ENCODE data around the gene CARD9.
"Not testable (repeated sequence)": the region's sequence is repeated elsewhere in the genome, so short reads cannot be mapped to it uniquely, and the experiment has no call there.

CARD9 gene

DNA sequence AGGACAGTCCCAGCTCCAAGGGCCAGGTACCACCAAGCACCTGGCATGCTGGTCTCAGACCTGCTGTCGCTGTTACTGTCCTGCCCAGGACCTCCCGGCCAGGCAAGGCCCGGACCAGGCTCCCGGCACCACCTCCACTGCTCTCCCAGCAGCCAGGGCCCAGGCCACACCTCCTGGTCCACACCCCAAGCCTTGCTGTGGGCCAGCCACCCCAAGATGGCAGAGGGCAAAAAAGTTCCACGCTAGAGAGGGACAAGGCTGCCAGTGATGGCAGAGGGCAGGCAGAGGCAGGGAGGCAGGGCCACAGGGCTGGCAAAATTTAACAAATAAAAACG is 11.1 kb downstream of the CARD9 start:
- no peak for DNase-seq

DNA sequence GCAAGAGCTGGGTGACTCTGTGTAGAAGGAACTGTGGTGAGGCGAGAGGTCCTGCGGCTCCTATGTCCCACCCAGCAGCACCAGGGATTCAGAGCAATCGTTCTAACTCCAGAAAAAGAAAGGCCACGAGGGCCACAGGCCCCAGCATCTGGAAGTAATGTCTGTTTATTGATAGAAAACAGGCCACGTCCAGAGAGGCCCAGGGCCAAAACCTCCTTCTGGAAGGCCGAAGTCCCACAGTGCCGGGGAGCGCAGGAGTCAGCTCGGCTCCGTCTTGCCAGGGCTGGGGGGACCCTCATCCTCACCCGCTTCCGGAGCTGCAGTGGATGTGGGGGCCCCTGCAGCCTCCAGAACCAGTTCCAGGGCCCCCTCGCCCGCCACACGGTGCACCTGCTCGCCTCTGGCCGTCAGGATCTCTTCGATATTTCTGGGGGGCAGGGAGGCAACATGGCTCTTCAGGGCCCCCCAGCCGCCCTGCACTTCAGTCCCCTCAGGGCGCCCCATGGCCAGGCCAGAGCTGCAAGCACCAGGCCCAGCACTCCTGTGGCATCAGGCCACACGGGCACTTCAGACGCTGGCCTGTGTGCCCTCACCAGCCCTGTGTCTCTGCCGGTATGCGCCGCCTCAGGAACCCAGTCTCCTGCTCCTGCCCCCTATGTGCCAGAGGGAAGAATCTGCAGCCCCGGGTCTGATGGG is 11.6 kb downstream of the CARD9 start:
- no peak for DNase-seq

DNA sequence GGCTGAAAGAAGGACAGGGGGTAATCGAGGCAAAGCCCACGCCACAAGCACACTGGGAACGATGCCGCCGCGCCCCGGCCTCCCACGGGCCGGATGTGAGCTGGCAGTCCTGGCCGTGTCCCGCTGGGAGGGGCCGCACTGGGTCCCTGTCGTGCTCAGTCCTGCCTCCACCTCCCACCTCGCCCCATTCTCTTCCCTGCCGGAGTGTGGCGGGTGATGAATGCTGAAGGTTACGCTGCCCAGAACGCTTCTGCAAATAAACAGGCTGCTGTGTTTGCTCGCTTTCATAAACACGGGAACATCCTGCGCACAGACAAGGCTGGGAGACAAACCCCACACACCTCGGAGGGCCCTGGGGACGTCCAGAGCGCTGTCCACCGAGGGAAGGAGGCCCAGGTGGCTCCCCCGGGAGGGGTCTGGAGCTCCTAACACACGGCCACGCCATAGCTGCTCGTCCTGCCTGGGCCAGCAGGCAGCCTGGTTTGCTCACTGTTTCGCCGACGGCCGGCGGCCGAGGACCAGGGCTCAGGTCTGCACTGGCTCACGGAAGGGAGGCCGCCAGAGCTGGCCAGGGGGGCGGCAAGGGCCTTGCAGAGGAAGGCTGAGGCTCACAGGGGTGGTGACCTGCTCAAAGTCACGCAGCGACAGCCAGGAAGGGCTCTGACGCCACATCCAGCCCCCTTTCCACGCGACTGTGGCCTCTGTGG is 12.3 kb downstream of the CARD9 start:
- no peak for DNase-seq

DNA sequence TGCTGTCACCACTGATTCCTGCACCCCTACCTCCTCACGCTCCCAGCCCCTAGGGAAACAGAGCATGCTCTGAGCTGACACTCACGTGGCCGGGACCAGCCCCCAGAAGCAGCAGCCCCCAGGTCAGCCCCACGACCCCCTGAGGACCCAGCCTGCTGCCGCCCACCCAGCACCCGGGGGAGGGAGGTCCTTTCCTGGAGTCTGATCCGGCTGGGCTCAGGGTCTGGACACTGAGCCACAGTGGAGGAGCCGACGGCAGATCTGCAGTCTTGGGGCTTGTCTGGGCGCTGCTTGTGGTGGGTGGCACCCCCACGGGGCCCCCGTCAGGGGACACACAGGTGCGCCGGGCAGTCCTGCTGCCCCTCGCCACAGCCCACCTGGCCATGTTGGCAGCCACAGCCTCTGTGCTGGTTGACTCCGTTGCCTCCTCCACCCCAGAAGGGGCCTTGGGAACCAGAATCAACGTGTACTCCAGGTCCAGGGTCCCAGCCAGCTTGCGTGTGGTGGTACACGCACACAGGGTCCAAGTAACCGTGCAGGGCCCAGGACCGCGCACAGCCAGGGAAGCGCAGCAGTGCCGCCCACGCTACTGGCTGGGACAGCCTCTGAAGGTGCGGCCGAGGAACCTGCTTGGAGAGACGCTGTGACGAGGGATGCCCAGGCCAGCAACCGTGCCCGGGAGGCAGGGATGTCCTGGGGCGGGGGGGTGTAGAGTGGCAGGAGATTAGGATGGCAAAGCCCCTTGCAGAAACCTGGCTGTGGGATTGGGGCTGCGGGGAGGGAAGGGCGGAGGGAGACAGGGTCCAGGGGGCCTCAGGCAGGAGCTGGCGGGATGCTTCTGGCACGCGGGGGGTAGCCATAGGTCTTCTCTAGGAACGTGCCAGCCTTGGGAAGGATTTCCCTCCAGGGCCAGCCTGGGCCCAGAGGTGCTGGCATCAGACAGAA is 13.4 kb downstream of the CARD9 start:
- no peak for DNase-seq

DNA sequence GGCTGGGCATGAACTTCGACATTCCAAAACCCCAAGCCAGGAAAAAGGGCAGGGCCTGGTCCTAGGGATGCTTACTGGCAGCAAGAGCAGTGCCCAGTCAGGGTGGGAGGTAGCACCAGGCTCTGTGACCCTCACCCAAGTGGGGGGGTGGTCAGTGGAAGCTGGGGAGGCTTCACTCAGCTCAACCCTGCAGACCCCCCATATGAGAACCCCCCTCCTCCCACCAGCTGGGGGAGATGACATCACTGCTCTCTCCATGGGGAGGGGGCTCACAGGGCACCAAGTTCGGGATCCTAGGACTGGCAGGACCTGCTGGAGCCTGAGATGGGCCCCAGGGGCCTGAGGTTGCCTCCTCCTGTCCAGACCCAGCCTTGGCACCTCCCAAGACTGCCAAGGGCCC is 14.6 kb downstream of the CARD9 start:
- no peak for DNase-seq

DNA sequence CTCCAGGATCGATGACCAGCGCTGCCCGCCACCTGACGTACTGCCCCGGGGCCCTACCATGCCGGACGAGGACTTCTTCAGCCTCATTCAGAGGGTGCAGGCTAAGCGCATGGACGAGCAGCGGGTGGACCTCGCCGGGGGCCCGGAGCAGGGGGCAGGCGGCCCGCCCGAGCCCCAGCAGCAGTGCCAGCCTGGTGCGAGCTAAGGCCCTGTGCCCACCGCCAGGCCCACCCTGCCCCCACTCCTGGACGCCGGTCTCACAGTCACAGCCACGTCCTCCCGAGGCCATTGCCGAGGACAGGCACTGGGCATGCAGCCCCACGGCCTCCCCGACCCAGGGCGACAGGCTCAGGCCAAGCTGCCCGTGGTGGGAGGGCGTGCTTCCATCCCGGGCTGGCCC is 15.5 kb downstream of the CARD9 start:
- DNase-seq = no peak

DNA sequence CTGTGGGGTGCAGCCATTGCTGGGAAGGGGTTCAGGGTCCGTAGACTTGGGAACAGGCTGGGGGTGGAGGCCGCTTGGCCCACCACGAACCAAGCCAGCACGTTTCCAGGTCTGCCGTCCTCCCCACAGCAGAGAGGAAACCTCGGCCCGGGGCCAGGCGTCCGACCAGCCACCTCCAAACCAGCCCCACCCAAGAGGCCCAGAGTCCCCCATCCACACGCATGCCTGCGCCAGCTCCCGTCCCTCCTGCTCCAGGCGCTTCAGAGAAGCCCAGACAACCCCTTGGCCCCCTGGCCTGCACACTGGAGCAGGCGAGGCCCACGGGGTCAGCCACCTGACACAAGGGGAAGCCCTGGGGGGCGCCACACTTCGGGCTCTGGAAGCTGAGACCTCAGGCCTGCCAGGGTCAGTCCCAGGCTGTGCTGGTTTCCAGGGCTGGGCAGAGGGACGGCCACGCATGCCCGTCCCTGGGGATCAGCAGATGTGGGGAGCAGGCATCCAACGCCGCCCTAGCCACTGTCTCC is 16.2 kb downstream of the CARD9 start:
- no peak for DNase-seq

DNA sequence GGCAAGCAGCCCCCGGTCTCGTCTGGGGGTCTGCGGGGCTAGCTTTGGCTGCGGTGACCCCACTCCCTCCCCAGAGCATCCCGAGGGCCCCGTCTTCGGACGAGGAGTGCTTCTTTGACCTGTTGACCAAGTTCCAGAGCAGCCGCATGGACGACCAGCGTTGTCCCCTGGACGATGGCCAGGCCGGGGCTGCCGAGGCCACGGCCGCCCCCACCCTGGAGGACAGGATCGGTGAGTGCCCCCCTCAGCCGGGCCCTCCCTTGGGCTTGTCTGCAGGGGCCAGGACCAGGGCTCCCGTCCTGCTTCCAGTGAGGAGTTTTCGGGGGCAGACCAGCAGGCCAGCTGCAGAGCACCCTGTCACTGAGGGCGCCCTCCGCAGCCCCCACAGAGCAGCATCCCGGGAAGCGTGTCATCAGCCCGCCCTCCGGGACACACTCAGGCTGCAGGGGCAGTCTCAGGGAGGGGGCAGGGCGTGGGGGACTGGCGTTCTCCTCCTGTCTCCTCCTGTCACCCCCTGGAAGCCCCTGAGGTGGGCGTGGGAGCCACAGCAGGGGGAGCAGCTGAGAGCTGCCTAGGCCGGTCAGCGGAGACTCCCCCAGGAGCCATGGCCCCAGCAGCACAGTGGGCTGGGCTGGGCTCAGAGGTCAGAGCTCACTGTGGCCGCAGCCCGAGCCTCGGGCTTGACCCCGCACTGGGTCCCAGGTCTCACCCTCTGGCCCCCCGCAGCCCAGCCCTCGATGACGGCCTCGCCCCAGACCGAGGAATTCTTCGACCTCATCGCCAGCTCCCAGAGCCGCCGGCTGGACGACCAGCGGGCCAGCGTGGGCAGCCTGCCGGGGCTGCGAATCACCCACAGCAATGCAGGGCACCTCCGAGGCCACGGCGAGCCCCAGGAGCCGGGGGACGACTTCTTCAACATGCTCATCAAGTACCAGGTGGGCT is 17.6 kb downstream of the CARD9 start:
- DNase-seq = no peak

DNA sequence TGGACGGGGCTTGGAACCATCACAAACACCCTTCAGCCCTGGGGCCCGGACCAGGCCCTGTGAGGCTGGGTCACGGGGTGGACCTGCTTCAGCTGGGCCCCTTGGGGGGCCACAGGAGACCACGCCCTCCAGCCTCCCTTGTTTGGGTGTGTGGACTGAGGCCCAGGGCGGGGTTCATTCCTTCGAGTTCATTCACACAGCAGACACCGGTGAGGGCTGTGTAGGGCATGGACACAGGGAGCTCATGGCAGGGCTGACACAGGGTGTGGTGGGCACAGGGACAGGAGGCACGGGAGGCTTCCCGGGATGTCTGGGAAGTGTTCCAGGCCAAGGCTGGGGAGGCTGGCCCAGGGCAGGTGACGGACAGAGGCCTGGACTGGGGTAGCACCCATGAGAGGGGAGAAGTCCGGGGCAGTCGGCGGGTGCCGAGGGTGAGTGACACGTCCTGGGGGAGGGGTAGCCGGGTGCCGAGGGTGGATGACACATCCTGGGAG is 18.8 kb downstream of the CARD9 start:
- DNase-seq = no peak

DNA sequence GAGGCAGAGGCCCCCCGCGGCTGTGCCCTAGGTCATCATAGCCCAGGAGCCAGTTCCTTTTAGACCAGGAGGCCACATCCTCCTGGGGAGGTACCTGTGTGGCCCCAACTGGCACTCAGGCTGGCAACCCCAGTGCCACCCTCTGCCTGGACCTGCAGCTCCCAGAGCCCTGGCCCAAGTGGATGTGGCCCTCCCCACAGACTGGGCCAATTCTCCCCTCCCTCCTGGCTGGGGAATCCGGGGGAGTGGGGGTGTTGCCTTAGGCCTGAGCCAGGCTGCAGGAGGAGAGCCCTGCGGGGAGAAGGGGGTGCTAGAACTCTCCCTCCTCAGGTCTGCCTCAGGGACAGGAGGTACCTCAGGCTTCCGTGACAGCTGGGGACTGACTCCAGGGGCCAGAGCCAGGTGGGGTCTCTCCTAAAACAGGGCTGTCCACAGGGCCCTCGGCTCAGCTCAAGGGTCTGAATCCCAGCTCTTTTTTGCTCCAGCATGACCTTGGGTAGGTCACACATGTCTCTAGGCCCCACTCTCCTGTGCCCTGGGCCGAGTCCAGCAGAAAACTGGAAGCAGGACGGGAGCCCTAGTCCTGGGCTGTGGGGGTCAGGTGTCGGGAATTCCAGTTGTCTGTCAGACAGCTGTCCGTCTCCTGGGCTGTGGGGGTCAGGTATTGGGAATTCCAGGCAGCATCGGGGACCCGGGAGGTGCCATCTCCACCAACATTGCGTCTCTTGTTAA is 19.5 kb downstream of the CARD9 start:
- no peak for DNase-seq

DNA sequence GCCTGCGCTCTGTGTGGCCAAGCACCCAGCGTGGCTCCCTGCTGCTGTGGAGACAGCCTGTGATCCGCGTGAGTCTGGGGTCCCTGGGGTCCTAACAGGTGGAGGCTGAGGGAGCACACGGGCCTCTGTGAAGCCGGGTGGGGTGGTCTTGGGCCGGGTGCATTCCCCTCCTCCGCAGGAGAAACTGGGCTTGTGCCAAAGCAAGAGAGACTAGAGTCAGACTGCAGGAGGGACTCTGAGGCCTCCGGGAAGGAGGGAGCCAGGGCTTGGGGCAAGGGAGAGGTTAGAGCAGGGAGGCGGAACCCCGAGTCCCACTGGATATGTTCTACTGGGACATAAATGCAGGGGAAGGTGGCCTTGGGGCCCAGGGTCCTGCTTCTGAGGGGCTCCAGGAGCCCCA is 20.4 kb downstream of the CARD9 start:
- no peak for DNase-seq

DNA sequence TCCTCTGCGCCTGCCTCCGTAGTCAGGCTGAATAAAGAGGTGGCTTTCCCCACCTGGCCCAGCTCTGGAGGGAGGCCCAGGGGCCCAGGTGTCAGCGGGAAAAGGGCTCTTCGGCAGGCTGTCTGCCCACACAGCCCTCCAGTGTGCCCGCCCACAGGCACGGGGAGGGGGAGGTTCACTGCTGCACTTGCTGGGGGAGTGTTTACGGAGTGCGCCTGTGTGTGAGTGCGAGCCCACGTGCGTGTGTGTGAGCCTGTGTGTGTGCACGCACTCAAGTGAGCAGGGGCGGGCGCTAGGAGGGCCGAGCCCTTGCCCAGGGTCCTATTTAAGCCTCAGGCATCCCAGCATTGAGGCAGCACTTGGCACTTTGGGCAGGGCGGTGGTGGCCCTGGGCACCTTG is 20.8 kb downstream of the CARD9 start:
- DNase-seq = no peak

DNA sequence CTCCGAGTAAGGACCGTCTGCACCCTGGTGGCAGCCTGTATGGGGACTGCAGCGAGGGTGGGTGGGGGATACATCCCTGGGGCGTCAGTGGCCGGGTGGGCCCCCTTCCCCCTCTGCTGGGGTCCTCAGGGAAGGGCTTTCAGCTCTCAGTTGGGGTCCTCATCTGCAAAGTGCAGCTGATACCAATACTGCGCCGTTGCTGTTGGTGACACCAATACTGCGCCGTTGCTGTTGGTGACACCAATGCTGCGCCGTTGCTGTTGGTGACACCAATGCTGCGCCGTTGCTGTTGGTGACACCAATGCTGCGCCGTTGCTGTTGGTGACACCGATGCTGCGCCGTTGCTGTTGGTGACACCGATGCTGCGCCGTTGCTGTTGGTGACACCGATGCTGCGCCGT is 21.6 kb downstream of the CARD9 start:
- DNase-seq = not testable (repeated sequence)

DNA sequence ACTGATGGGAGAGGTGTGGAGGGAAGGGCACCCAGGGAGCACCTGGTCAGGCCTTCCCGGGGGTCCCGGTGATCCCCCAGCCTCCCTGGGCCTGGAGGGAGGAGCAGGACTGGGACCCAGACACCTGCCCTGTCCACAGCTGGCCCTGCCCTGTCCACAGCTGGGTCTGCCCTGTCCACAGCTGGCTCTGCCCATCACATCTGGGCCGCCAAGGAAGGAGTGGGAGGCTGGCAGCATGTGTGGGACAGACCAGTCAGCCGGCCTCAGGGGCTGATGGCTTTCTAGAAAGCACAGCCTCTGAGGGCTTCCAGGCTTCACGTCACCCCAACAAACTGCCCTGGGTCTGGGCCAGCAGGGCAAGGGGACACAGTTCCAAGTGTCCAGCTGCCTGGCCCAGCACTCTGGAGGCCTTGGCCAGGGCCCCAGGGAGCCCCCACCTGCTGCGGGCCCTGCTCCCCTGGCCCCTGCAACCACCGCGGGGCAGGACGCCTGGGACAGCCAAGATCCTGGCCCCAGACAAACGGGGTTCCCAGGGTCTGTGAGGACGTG is 22.1 kb downstream of the CARD9 start:
- DNase-seq = no peak

DNA sequence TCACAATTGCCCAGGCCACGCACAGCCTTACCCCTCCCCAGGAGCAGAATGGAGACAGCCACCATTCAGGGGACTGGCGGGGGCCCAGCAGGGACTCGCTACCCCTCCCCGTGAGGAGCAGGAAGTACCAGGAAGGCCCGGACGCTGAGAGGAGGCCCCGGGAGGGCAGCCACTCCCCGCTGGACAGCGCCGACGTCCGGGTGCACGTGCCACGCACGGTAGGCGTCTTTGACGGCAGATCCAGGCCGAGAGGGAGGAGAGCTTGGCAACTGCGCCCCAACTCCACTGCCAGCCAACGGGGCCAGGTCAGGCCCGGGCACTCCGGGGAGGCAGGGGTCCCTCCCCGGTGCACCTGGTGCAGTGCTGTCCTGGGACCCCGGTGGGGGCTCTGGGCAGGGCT is 23.9 kb downstream of the CARD9 start:
- no peak for DNase-seq

DNA sequence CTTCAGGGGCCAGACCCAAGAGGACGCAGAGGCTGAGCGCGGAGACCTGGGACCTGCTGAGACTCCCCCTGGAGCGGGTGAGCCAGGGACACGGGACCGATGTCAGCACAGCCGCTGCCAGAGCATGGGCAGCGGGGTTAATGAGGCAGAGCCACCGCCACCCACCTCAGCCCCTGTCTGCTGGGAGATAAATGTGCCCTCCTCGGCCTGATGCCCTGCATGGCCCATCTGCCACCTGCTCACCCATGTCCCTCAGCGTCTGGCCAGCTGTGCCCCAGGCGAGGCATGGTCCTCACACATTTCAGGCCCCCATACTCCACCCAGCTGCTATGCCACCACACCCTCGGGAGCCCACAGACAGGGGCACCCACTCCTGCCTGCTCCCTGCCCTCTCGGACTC is 24.8 kb downstream of the CARD9 start:
- DNase-seq = no peak

DNA sequence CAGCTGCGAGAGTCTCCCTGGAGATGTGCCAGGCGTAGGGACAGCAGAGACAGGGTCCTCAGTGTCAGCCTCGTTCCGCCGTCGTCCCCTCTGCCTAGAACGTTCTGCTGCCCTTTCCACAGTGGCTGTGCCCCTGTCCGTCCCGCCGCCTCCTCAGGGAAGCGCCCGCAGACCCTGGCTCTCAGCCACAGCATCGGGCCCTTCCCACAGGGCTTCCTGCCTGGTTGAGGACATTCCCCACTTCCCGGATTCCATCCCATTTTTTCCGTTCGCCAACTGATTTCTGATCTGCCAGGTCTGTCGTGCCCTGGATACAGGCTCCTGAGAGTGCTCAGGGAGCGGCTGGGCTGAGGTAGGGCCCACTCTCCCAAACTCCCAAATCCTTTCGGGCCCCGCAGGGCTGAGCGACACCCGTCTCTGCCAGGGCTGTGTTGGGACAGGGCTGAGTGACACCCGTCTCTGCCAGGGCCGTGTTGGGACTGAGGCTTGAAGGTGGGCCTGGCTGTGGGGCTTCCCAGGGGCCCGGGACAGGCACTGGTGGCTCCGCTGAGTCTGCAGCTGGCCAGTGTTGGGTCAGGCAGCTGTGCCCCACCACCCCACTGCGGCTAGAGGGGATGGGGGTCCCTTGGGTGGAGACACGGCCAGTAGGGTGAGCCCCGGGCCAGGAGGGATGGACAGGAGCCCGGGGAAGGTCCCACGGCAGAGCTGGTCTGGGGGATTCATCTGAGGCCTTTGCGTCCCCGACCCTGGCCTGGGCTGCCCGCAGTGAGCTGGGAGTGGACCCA is 25.8 kb downstream of the CARD9 start:
- no peak for DNase-seq

DNA sequence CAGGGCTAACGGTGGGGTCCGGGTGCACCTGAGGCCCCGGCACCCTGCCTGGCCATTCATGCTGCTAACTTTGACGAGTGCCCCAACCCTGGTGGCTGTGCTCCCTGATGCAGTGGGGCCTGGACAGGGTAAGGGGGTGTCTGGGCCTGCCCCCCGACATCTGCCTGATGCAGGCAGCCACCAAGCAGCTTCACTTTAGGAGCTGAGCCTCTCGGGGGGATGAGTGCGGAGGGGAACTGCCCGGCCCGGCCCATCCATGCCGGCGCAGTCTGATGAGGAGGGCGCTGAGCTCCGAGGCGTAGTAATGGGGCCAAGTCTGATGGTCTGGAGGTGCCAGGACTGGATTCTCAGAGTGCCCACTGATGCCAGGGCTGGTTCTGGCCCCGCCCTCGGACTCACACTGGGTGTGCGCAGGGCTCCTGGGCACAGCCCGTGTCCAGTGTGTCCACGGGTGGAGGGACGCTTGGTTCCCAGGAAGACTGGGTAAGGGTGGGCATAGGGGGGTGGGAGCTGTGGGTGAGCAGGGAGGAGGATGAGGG is 26.5 kb downstream of the CARD9 start:
- DNase-seq = no peak

DNA sequence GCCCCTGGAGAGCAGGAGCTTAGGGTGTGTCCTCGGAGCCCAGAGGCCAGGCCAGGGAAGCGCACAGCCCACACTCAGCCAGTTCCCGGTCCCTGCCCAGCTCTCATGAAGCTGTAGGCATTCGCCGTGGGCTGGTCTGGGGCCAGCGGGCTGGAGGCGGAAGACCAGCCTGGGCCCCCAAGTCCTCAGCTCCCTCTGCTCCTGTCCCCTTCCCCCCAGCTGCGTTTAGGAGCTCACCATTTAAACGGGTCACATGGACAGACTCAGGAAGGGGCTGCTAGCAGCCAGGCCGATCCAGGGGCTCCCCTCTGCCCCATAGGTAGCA is 27.4 kb downstream of the CARD9 start:
- no peak for DNase-seq

Measured in NCI-H1048 (cell line).